ENCODE results near the gene KLHL40.
A peak's percentile ranks its signal among the peaks of the same experiment; 100 is the strongest.

Gene KLHL40

GRCh38 chr3:42685363-42685881 lies at the start of gene KLHL40:
Gene KLHL40 (plus strand): TSS chr3:42685537. CDS start chr3:42685619, 82 bp downstream.
- DNase-seq: no peak

GRCh38 chr3:42637001-42637400 lies 48.3 kb upstream of the KLHL40 start:
- no peak for DNase-seq

GRCh38 chr3:42638339-42638842 lies 46.9 kb upstream of the KLHL40 start:
- DNase-seq: no peak

GRCh38 chr3:42639192-42639591 lies 46.1 kb upstream of the KLHL40 start:
- no peak for DNase-seq

GRCh38 chr3:42640129-42640528 lies 45.2 kb upstream of the KLHL40 start:
- DNase-seq: no peak

- no peak for DNase-seq
Observed at GRCh38 chr3:42640771-42641370, 44.5 kb upstream of the KLHL40 start.

GRCh38 chr3:42647821-42648459 lies 37.4 kb upstream of the KLHL40 start:
- no peak for DNase-seq

GRCh38 chr3:42649006-42649405 lies 36.3 kb upstream of the KLHL40 start:
- no peak for DNase-seq

- DNase-seq: no peak
Observed at GRCh38 chr3:42649783-42650182, 35.6 kb upstream of the KLHL40 start.

GRCh38 chr3:42651248-42652091 lies 33.9 kb upstream of the KLHL40 start:
- DNase-seq: peak; percentile 68

- DNase-seq: no peak
Observed at GRCh38 chr3:42652251-42652610, 33.1 kb upstream of the KLHL40 start.

- DNase-seq: peak; percentile 72
Observed at GRCh38 chr3:42652611-42653302, 32.6 kb upstream of the KLHL40 start.

- no peak for DNase-seq
Observed at GRCh38 chr3:42653303-42653559, 32.1 kb upstream of the KLHL40 start.

- DNase-seq: peak; percentile 14
Observed at GRCh38 chr3:42653560-42654330, 31.6 kb upstream of the KLHL40 start, which contains the start of gene ZBTB47. Gene ZBTB47 (plus strand): TSS chr3:42653697. CDS start chr3:42658356, 4,659 bp downstream.

GRCh38 chr3:42654331-42655201 lies 30.8 kb upstream of the KLHL40 start:
- DNase-seq: peak; percentile 59

- DNase-seq: no peak
Observed at GRCh38 chr3:42655331-42655888, 29.9 kb upstream of the KLHL40 start.

- peak; percentile 37 for DNase-seq
Observed at GRCh38 chr3:42655980-42656679, 29.2 kb upstream of the KLHL40 start.

GRCh38 chr3:42656680-42657610 lies 28.4 kb upstream of the KLHL40 start:
- DNase-seq: no peak

GRCh38 chr3:42657675-42658074 lies 27.7 kb upstream of the KLHL40 start:
- no peak for DNase-seq
